LNCAP (cell line): ENCODE data around the gene FAM53A.

ENCODE experiments used
- TF ChIP-seq, protein P1 (sequence below): fragments of 450-650 bp; IDR thresholded peaks from 2 replicates; pipeline ENCODE4 v1.5.1; 2017; ENCODE audit warnings: mild to moderate bottlenecking

FAM53A gene

DNA sequence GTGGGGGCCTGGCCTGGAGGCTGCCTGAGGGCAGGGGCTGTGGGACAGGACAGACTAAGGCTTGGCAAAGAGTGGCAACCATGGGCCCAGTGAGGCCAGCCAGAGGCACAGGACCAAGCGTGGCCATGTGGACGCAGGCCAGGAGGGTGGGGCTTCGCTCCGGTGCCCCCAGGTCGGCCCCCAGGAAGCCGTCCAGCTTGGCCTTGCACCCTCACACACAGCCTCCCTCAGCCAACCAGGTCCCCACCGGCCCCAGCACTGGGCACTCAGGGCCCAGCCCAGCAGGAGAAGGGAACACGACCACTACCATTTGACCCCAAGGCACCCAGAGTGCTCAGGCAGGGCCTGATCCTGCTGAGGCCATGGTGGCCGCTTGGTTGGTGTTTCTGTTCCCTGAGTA is 57.2 kb downstream of the FAM53A start:
- TF ChIP-seq, protein P1, sequence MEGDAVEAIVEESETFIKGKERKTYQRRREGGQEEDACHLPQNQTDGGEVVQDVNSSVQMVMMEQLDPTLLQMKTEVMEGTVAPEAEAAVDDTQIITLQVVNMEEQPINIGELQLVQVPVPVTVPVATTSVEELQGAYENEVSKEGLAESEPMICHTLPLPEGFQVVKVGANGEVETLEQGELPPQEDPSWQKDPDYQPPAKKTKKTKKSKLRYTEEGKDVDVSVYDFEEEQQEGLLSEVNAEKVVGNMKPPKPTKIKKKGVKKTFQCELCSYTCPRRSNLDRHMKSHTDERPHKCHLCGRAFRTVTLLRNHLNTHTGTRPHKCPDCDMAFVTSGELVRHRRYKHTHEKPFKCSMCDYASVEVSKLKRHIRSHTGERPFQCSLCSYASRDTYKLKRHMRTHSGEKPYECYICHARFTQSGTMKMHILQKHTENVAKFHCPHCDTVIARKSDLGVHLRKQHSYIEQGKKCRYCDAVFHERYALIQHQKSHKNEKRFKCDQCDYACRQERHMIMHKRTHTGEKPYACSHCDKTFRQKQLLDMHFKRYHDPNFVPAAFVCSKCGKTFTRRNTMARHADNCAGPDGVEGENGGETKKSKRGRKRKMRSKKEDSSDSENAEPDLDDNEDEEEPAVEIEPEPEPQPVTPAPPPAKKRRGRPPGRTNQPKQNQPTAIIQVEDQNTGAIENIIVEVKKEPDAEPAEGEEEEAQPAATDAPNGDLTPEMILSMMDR, result no peak

DNA sequence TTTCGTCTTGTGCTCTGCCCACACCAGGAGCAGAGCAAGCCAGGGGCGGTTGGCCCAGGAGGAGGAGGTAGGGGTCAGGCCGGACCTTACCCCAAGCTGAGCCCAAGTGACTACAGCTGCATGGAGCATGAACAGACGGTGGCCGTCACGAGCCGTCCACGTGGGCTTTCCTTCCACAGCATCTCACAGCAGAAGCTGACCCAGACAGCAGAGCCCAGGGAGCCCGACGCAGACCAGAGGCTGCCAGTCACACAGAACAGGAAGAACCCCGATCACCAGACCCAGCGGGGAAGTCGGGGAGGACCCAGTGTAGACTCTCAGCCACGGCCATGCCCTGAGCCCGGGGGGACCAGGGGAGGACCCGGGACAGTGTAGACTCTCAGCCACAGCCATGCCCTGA is 58.0 kb downstream of the FAM53A start:
- TF ChIP-seq, protein P1, result no peak

DNA sequence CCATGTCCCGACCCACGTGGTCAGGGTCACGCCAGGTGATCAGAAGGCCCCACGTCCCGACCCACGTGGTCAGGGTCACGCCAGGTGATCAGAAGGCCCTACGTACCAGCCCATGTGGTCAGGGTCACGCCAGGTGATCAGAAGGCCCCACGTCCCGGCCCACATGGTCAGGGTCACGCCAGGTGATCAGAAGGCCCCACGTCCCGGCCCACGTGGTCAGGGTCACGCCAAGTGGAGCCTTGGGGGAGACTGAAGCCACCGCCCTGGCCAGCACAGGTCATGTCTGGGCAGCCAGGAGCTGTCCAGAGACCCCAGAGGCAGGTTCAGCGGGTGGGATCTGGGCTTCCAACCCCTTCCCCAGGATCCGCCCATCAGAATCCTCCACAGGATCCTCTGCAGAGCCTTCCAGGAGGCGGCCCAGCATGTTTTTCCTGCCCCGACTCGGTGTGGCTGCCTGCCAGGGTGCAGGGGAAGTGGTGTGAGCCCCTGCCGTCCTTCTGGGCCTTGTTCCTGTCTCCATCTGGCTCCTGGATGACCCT is 58.4 kb downstream of the FAM53A start:
- TF ChIP-seq, protein P1, result no peak

DNA sequence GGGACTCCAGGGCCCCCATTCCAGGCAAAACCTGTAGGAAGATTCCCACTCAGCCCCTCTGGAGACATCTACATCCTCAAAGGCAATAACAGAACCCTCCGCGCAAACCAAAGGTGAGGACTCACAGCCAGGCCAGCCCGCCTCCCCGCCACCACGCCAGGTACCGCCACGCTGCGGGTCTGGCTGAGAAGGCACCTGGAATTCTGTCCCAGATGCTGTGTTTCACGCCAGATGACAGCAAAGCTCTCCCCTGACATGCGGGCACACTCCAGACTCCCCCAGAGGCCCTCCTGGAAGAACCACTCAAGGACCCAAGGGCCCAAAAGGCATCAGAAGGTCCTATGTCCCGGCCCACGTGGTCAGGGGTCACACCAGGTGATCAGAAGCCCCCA is 59.6 kb downstream of the FAM53A start:
- TF ChIP-seq, protein P1, result no peak

DNA sequence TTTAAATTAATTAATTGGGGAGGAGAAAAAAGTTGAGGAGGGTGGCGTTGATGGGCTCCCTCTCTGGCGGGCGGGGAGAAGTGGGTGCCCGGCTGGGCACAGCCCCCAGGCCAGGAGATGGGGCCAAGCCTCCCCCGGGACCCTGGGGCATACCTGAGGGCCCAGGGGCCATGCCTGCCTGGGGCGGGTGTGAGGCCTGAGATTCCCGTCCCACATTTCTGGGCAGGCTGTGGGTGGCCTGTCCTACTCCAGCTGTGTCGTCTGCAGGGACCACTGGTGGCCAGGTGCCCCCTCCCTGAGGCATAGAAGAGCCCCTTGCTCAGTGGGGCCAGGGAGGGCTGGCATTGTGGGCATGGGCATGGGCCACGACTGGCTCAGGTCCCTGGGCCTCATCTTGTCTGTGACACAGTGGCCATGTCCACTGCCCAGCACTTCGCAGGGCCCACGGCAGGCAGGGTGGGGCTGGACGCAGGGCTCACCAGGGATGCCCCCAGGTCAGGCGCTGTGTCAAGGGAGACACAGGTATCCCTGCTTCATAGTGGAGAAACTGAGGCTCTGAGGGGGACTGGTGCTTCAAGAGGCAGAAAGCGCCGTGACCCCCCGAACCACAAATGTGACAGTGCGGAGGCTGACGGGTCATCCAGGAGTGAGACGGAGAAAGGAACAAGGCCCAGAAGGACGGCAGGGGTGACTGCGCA is 60.1 kb downstream of the FAM53A start:
- TF ChIP-seq, protein P1, result no peak

DNA sequence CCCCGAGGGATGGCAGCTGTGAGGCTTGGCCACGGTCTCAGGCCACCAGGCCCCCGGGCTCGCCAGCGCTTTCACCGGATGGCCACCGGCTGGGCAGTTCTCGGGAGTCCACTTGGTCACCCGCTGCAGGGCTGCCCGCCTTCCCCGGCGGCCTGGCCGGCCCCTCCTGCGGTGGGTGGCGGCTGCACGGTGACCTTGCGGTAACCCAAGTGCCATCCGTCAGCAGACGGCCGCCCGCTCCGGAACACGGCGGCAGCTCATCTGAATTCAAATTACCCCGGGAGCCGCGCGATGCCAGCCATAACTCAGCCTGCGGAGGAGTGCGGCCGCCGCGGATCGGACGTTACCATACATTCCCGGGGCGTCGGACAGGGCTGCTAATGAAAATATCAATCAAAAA is 60.7 kb downstream of the FAM53A start:
- TF ChIP-seq, protein P1, result no peak

DNA sequence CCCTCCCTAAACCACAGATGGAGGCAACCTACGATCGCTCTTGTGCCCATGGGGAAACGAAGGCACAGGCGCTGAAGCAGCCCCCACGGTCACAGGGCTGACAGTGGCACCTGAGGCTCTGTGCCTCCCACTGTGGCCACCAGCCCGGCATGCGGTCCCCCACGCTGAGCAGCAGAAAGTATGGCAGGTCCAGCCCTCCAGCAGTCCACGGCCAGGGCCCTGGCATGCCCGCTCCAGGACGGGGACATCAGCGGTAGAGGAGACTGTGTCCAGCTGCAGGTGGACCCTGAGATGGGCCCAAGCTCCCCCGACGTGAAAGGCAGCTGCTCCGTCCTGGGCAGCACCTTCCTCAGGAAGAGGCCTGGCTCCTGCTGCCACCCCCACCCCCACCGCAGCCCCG is 61.2 kb downstream of the FAM53A start:
- TF ChIP-seq, protein P1, result no peak

DNA sequence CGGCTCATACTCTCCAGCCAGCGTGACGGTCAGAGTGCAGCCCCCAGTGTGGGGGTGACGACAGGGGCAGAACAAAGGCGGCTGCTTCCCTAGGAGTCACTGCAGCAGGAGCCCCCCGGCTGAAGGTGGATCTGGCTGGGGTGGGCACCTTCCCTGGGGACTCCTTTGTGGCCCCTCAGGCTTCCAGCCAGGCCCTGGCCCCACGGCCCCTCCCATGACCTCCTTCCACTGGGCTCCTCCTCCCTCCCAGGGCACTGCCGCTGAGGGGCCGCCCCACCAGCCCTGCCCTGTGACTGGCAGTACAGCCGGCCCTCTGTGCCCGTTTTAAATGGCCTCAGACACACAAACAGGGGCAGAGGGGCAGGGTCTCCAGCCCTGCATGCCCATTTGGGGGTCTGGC is 61.9 kb downstream of the FAM53A start:
- TF ChIP-seq, protein P1, result no peak
